ENCODE data around the gene ADARB2.
"Not testable (repeated sequence)": the region's sequence is repeated elsewhere in the genome, so short reads cannot be mapped to it uniquely, and the experiment has no call there.

Gene ADARB2

DNA sequence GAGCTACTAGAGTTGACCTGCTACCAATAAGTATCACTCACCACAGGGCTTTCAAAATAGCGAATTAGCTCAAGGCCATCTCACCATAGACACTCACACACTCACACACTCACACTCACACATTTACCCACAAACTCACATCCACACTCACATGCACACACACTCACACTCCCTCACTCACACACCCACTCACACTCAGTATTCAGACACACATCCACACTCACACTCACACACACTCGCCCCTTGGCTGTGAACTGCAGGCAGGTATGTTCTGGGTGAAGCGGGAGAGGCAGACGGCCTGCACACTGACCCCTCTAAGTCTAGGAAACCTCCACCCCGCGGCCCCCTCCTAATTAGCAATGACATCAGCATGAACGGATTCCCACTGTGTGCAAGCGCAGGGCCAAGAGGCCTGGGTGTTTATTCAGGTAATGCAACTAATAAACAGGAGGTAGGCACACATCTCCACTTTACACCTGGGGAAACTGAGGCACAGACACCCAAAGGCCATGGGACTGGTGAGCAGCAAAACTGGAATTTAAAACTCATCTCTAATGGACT, 94.6 kb downstream of the ADARB2 start:
- no peak for DNase-seq (ENCODE audit: low read depth)

DNA sequence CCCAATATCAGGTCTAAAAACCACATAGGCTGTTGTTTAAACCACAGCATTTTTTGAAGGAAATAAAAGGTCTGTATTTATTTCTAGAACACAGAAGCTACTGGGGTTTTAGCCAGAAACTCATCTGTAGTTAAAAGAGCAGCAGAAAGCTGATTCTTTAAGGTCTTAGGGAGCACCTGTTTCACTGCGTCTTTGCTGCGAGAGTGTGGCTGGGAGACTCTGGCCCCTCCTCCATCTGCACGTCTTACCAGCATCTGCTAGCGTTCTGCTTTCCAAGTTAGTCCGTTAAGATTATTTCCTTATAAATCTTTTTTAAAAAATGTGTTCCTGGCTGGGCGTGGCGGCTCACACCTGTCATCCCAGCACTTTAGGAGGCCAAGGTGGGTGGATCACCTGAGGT, 95.9 kb downstream of the ADARB2 start:
- no peak for DNase-seq (ENCODE audit: low read depth)

DNA sequence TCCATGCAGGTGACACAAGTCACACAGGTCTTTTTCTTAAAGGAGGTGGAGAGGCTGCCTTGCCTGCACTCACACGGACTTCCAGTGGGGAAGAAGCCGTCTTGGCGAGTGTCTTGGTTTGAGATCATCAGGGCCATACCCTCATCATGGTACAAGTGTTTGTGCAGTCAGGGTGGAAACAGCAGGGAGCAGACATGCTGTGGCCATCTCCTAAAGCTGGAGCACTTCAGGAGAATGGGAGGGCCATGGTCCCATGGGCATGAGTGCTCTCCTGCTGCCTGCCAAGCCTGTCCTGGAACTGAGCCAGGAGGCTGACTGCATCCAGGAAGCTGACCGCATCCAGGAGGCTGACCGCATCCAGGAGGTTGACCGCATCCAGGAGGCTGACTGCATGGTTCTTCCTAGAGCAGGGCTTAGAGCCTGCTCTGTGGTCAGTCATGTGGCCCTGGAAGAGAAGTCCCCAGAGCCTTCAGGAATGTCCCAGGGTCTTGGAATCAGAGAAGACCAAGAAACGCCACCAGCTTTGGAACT, 98.4 kb downstream of the ADARB2 start:
- no peak for DNase-seq (ENCODE audit: low read depth)

DNA sequence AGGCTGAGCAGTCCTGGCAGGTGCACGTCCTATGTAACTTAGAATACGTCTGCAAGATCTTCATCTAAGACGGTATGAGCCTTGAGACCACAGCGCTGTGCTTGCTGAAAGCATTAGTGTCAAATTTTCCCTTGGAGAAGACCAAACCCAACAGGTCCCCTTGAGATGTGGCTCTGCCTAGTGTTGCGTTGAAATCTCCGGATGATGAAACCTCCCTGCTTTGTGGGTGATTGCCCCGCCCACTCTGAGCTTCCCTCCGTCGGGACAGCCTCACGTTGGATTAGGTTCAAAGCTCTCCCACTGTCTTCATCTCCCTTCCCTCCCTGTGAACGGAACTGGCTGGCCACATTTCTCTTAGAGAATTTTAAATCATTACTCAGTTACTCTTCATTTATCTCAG, 102.0 kb downstream of the ADARB2 start:
- DNase-seq (ENCODE audit: low read depth) = no peak

DNA sequence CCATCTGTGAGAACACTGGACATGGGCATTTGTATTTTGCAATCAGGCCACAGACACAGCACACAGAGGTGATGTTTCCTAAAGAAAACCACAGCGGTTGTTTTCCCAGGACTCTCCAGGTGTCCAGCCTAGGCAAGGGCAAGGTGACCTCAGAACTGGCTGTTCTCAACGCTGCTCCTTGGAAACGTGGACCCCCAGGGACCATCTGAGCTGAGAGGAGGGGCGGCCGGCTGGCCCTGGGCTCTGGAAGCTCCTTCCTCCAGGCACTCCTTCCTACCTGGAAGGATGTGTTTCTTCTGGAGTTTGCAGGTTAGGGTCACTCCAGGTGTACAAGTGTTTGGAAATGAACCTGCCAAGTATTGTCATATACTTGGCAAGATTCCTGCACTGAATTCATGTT, 103.1 kb downstream of the ADARB2 start:
- DNase-seq (ENCODE audit: low read depth) = no peak

DNA sequence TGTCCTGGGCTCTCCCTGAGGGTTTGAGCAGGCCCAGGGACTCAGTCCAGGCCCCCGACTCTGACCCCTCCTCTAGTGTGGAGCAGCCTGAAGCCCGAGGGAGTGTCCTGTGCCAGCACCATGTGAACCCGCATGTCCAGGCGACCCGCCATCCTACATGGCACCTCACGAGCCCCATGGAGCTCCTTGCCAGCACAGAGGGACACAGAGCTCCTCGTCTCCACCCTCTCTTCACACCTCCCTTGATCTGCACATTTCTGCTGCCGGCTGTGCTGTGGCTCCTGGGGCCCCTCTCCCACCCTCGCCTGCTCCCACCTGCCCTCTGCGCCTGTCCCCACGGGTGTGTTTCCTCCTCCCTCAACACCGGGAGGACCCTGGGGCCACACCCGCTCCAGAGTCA, 103.5 kb downstream of the ADARB2 start:
- no peak for DNase-seq (ENCODE audit: low read depth)

DNA sequence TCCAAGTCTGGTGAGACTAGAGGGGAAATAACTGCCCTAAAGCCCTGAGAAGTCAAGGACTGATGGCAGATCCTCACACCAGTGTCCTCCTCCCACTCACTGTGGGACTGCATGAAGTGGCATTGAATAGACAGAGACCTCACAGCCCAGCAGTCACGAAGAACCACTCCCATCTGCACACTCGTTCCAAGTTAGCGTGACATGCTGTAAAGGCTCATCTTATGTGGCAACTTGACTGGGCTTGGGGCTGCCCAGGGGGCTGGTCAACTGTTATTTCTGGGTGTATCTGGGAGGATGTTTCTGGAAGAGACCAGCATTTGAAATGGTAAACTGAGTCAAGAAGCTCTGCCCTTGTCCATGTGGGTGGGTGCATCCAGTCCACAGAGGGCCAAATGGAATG, 104.7 kb downstream of the ADARB2 start:
- no peak for DNase-seq (ENCODE audit: low read depth)

DNA sequence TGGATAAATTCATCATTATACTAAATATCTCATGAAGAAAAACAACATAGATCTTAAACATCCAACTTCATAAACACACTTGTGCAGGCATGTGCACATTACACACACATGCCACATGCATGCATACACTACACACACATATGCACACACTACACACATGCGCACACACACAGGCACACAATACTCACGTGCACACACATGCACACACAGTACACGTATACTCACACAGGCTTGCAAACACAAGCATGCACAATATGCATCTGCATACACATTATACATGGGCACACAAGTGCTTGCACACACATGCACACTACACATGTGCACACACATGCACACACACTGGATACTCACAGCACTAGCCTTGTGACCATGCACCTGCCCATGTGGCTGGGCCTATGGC, 105.2 kb downstream of the ADARB2 start:
- no peak for DNase-seq (ENCODE audit: low read depth)

DNA sequence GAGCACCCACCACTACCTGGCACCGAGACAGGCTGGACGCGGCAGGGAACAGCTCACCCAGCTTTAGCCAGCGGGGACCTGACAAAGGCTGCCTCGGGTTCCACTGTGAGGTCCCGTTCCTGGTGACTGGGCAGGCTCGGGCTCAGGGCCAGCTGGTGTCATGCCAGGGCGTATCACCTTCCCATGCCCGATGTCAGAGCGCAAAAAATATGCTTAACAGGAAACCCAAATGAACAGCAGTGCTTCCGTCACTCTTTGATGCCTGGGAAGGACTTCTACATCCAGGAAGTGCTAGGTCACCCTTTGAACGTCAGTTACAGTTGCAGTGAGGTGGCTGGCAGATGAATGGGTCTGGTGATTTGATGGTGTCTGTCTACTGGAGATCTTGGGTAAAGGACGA, 106.0 kb downstream of the ADARB2 start:
- DNase-seq (ENCODE audit: low read depth) = no peak

DNA sequence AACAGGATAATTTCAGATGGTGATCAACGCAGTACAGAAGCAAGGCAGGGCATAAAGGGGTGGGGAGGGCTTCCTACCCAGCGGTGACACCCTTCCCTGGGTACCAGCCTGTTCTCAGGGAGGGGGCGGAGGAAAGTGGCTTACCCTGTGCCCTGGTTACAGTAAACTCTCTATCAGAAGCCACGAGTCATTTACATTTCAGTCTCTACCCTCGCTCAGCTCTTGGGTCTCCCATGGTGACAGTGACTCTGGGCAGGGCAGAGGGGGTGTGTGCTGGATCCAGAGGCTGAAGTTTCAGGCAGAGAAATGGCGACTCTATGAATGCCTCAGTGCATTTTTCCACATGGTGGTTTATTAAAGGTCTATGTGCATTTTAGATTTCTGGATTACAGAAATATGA, 107.0 kb downstream of the ADARB2 start:
- DNase-seq (ENCODE audit: low read depth) = no peak

DNA sequence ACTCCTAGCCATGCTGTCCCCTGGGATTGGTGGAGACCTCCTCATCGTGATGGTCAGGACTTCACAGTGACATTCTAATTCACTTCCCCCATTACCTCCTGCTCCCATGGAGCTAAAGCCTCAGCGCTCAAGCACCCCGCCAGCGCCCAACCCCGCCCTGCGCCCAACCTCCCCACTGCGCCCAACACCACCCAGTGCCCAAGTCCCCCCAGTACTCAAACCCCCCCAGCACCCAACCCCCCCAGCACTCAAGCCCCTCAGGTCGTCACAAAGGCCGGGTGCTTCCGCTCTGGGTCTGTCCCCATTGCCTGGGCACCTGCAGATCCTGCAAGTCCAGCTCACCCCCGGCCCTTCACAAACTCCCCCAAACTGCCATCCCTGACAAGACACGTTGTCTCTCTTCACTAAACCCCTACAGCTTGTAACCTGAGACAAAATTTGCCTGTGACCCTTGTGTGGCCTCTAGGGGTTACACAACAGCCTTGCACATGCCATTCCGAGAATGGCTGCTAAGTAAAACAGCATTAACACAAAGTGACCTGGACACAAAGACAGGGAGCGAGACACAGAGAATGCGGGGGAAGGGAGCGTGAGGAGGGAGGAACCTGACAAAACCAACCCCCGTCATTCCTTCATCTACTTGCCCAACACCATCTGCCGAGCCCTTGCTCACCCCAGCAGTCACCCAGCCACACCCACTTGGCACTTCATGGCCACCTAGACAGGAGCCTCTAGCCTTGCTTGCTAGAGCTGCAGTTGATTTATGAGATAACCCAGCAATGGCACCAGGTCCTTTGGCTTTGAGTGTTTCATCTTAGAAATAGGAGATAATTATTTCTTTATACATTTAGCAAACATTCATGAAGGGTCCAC, 107.8 kb downstream of the ADARB2 start:
- no peak for DNase-seq (ENCODE audit: low read depth)

DNA sequence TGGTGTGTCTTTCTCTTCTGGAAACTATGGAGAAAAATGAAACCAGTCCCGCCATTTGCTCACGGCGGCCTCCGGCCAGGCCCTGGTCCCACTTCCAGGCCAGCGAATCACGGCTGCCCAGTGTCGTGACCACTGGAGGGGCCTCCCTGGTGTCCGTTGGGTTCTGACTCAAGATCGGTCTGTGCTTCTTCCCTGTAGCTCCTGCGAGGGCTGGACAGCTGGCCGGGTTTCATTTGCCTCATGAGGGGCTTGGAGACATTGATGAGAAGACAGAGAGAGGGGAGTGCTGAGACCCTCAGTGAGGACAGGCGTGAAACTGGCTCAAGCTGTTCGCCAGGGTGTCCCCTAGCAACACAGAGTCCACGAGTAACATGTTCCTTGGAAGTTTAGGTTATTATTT, 108.6 kb downstream of the ADARB2 start:
- DNase-seq (ENCODE audit: low read depth) = no peak

DNA sequence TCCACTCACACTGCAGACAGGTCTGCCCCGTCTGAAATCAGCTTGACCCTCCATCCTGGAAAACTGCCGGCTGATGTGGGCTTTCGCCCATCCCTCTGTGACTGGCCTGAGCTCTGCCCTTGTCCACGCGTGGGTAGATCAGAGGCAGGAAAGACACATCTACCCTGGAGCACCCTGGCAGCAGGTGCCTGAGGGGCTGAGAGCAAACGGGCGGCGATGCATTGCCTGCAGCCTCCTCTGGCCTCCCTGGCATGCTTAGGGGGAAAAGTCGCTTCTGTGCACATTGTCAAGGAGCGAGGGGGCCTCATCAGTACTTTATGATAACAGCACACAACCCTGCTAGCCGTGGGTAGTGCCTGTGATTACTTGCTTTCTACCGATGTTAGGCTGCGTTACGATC, 109.4 kb downstream of the ADARB2 start:
- no peak for DNase-seq (ENCODE audit: low read depth)

DNA sequence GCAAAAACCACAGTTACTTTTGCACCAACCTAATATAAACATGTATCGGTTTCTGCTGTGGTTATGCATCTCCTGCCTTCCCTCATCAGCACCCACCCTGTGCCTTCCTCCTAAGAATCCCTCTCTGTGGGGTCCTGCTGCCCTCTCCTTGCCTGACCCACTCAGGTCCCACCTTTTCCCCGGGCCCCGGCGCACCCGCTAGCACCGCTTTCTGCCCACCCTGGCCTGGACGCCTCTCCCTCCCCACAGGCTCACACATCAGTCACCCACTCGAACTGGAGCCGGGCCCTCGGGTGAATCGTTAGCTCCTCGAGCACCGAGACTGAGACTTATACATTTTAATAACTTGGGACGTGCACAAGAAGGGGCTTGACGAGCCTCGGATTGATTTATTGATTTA, 110.5 kb downstream of the ADARB2 start:
- no peak for DNase-seq (ENCODE audit: low read depth)

DNA sequence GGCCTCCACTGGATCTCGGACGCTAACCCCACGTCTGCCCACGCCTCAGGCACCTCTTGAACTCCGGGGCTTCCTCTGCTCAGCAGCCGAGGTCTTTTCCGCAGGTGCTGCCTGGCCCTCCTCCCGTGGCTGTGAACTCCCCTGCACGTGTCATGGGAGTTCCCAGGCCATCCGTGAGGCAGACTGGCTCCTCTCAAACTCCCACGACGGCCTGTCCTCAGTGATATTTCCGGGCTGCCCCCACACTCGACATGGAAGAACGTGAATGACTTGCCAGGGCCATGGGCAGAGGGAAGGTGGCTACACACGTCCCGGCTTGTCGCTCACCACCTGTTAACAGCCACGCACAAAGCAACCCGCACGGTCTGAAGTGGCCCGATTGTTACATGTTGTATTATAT, 110.9 kb downstream of the ADARB2 start:
- DNase-seq (ENCODE audit: low read depth) = no peak

DNA sequence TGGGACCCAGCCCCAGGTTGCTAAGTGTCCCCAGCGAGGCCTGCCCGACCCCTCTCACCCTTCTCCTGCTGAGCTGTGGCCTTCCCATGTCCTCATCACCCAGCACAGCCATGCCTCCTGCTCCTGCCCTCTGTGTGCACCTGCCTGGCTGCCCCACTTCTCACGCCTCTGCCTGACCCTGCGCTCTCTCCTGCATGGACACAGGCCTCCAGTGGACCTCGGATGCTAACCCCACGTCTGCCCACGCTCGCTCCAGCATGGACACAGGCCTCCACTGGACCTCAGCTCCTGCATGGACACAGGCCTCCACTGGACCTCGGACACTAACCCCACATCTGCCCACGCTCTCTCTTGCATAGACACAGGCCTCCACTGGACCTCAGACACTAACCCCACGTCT, 111.6 kb downstream of the ADARB2 start:
- DNase-seq (ENCODE audit: low read depth) = no peak

DNA sequence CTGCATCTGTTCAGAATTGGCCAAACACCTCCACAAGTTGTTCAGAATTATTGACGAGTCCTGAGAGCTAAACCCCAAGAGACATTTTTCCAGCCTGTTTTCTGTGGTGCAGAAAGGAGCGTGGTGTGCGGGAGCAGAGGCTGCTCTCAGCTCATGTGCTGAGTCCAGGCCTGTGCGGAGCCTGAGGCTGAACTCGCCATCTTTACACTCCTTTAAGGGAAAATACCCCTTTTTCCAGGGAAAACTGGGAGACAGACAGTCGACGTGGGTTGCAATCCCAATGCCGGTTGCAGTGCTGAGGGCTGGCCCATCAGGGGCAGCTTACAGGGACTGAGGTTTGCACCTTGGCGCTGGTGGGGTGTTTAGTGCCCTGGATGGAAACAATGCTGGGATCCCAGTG, 112.2 kb downstream of the ADARB2 start:
- no peak for DNase-seq (ENCODE audit: low read depth)

DNA sequence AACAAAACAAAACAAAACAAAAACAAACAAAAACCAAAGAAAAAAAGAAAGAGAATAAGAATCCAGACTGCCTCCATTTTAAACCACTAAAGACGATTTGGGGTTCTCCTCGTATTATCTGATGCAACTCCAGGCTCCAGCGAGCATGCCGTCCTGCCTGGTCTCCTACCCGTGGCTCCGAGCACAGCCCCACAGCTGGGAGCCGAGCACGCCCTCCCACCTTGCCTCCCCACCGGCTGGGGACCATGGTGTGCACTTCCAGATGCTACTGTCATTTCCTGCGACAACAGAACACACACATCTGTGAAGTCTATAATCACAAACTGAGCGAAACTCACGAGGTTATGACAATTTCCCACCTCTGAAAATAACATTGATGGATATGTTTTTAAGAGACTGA, 113.1 kb downstream of the ADARB2 start:
- DNase-seq (ENCODE audit: low read depth) = no peak

DNA sequence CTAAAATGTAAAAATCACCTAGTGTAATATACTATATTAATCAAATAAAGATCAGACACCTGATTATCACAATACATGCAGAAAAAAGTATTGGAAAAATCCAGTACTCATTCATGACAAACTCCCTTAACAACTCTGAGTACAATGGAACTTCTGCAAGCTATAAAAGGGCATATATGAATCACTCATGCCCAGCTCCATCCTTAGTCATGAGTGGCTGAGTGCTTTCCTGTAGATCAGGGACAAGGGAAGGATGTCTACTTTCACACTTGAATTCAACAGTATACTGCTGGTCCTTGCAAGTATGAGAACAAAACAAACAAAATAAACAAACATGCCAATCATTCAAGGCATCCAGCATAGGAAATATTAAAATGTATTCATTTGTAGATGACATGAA, 116.5 kb downstream of the ADARB2 start:
- DNase-seq (ENCODE audit: low read depth) = no peak

DNA sequence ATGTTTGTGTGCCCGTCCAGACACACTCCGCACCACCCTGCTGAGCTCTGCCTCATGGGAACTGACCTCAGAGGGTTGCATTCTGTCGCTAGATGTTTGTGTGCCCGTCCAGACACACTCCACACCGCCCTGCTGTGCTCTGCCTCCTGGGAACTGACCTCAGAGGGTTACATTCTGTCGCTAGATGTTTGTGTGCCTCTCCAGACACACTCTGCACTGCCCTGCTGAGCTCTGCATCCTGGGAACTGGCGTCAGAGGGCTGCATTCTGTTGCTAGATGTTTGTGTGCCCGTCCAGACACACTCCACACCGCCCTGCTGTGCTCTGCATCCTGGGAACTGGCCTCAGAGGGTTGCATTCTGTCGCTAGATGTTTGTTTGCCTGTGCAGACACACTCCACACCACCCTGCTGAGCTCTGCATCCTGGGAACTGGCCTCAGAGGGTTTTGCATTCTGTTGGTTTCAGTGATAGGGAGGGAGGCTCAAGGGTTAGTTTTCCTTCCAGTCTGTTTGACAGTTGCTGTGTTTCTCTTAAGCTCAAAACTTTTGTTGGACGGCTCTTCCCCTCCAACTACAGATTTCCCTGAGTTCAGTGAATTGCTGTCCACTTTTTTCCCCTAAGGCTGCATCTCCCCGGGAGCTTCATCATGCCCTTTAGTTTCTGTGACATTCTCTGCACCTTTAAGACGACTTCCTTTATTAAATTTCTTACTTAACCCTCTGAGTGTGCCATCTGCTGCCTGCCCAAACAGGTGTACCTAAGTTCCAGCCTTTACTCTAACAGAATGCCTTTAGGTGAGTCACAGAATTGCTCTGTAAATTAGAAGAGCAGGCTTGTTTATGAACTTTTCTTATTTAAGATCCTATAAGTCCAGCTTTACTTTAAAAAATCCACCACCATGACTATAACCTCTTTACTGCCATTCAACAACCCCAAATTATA, 119.7 kb downstream of the ADARB2 start:
- DNase-seq (ENCODE audit: low read depth) = not testable (repeated sequence)

DNA sequence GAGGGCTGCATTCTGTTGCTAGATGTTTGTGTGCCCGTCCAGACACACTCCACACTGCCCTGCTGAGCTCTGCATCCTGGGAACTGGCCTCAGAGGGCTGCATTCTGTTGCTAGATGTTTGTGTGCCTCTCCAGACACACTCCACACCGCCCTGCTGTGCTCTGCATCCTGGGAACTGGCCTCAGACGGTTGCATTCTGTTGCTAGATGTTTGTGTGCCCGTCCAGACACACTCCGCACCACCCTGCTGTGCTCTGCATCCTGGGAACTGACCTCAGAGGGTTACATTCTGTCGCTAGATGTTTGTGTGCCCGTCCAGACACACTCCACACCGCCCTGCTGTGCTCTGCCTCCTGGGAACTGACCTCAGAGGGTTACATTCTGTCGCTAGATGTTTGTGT, 120.6 kb downstream of the ADARB2 start:
- DNase-seq (ENCODE audit: low read depth) = not testable (repeated sequence)

DNA sequence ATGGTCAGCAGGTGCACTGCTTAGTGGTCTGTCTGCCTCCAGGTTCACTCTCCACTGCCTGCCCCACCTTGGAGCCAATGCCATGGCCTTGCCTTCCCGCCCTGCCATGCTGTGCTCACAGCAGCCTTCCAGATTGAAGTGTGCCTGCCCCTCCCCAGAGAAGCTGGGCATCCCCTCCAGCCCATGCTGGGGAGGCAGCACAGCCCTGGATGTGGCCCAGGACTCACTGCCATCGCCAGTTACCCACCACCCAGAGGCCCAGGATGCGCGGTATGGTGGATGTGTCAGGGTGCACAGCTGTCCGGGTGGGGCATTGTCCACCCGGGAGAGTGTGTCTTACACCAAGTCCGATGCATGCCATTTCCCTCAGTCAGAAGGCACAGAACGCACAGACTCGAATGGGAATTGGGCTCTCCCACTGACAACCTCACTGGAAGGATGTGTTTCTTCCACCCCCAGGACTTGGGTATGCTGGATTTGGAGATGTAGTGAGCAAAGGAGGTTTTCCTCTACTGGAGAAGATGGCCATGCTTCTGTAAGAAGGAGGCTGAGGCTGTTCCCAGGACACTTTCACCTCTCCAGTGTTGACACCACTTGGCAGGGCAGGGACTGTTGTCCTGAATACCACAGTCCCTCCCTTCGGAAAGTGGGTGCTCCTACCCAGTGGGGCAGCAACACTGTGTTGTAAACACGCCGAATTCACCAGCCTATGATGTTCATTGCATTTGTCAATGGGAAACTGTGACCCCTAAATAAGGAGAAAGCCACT, 122.0 kb downstream of the ADARB2 start:
- no peak for DNase-seq (ENCODE audit: low read depth)

All from T follicular helper cell (primary cell).